Endothelial cell of umbilical vein (primary cell): ENCODE measurements around the gene HACE1. TPM values are rescaled to one million over a fixed set of nuclear protein-coding genes. Genes with fewer than 3 reads are reported as not detected.
"Not testable (repeated sequence)": the region's sequence is repeated elsewhere in the genome, so short reads cannot be mapped to it uniquely, and the experiment has no call there.

Source experiments
- BruUV-seq: library from RNA; stranded (reverse); fragments of 400-500 nt; replicated peaks from 2 replicates; lab custom pipeline; 2021; lab: Mats Ljungman, UMichigan
- CTCF ChIA-PET: fragments of 300-600, 350-600 bp; sonication (Branson Sonifier 250); formaldehyde crosslinking; loops from one replicate; lab custom pipeline; 2021; ENCODE audit warnings: antibody characterized with exemption, inconsistent platforms; lab: Charles Lee
- POLR2A ChIA-PET: fragments of 300-600, 350-600 bp; sonication (Branson Sonifier 250); formaldehyde crosslinking; loops from one replicate; lab custom pipeline; 2021; ENCODE audit warnings: antibody characterized with exemption, inconsistent platforms; lab: Charles Lee
- DNase-seq: peaks from one replicate; pipeline ENCODE4 v3.0.0-alpha.2; 2011; ENCODE audit warnings: low read depth, low spot score
- FAIRE-seq: peaks from 2 replicates; lab custom pipeline; 2011; peaks lifted over from hg19 to GRCh38; lab: Jason Lieb, UNC
- H2AFZ ChIP-seq: 2 replicates; pipeline ENCODE4 v1.6.0; 2012; ENCODE audit warnings: low read depth, low read length, control low read depth, inconsistent platforms
- H3K27ac ChIP-seq: 2 replicates; pipeline ENCODE4 v1.5.1; 2011; ENCODE audit warnings: low read depth, mild to moderate bottlenecking, control low read depth, low read length, moderate library complexity; ENCODE audit not compliant: insufficient read depth
- H3K27me3 ChIP-seq, 2 experiments: 2 replicates each; pipeline versions ENCODE4 v1.6.0 to v1.6.1; 2011; ENCODE audit warnings: low read length in 2 of 2, mixed read lengths in 1 of 2; ENCODE audit not compliant: control insufficient read depth in 2 of 2, insufficient read depth in 2 of 2
- H3K36me3 ChIP-seq, 2 experiments: 2 replicates in 1 of 2; 3 replicates in 1 of 2; pipeline ENCODE4 v1.5.1; 2011; ENCODE audit warnings: low read length in 2 of 2, mild to moderate bottlenecking in 1 of 2, moderate library complexity in 1 of 2; ENCODE audit not compliant: control insufficient read depth in 2 of 2, insufficient read depth in 2 of 2; ENCODE audit errors: extremely low read depth in 1 of 2
- H3K4me1 ChIP-seq: 3 replicates; pipeline ENCODE4 v1.5.1; 2011; ENCODE audit warnings: mild to moderate bottlenecking, low read length; ENCODE audit not compliant: control insufficient read depth, insufficient read depth; ENCODE audit errors: extremely low read depth
- H3K4me2 ChIP-seq: 2 replicates; pipeline ENCODE4 v1.6.1; 2011; ENCODE audit warnings: low read length, control low read depth, mixed read lengths; ENCODE audit not compliant: insufficient read depth
- H3K4me3 ChIP-seq, 3 experiments: fragments of 200-600 bp in 1 of 3; sonication (generic), shearing (Covaris generic) in 1 of 3; replicated peaks in 1 of 3; 2 replicates each; pipeline ENCODE4 v1.5.1; 2011 to 2016; ENCODE audit warnings: control low read depth in 3 of 3, low read length in 3 of 3, mild to moderate bottlenecking in 2 of 3, inconsistent platforms in 1 of 3, low read depth in 1 of 3, moderate library complexity in 1 of 3; ENCODE audit not compliant: insufficient read depth in 1 of 3
- H3K79me2 ChIP-seq: 2 replicates; pipeline ENCODE4 v1.6.0; 2012; ENCODE audit warnings: low read length, inconsistent platforms; ENCODE audit not compliant: control insufficient read depth, insufficient read depth
- H3K9ac ChIP-seq: replicated peaks from 2 replicates; pipeline ENCODE3; 2011; ENCODE audit warnings: low read length, control low read depth; ENCODE audit not compliant: insufficient read depth; ENCODE audit errors: extremely low read depth
- H3K9me1 ChIP-seq: replicated peaks from 3 replicates; pipeline ENCODE4 v1.6.0; 2011; ENCODE audit warnings: mild to moderate bottlenecking, low read length; ENCODE audit not compliant: control insufficient read depth, insufficient read depth; ENCODE audit errors: extremely low read depth
- H3K9me3 ChIP-seq: replicated peaks from 2 replicates; pipeline ENCODE4 v1.5.1; 2012; ENCODE audit warnings: low read length, inconsistent platforms; ENCODE audit not compliant: control insufficient read depth, insufficient read depth
- H4K20me1 ChIP-seq: replicated peaks from 2 replicates; pipeline ENCODE3; 2011; ENCODE audit warnings: mild to moderate bottlenecking, low read length; ENCODE audit not compliant: control insufficient read depth, insufficient read depth; ENCODE audit errors: extremely low read depth
- CTCF ChIP-seq, 2 donors: IDR thresholded peaks; 1 replicate in 1 of 2; 2 replicates in 1 of 2; pipeline ENCODE4 v1.5.1; 2011; ENCODE audit warnings: low read length in 2 of 2, mild to moderate bottlenecking in 2 of 2, moderate library complexity in 2 of 2, control low read depth in 1 of 2, inconsistent platforms in 1 of 2, low read depth in 1 of 2; ENCODE audit not compliant: insufficient read depth in 1 of 2; ENCODE audit errors: extremely low read depth in 1 of 2
- EZH2 ChIP-seq: IDR thresholded peaks from 2 replicates; pipeline ENCODE4 v1.6.1; 2012; ENCODE audit warnings: borderline replicate concordance, low read depth, mild to moderate bottlenecking, moderate library complexity, low read length, inconsistent platforms; ENCODE audit not compliant: severe bottlenecking
- FOS ChIP-seq: IDR thresholded peaks from 2 replicates; pipeline ENCODE4 v1.6.1; 2011; ENCODE audit warnings: mild to moderate bottlenecking, low read length, moderate library complexity, borderline replicate concordance; ENCODE audit not compliant: insufficient read depth
- GATA2 ChIP-seq: IDR thresholded peaks from 2 replicates; pipeline ENCODE4 v1.7.0; 2011; ENCODE audit warnings: low read depth, mild to moderate bottlenecking, moderate library complexity, mixed read lengths, low read length; ENCODE audit not compliant: insufficient read length, insufficient read depth
- JUN ChIP-seq: IDR thresholded peaks from 2 replicates; pipeline ENCODE4 v1.6.1; 2011; ENCODE audit warnings: borderline replicate concordance, low read depth; ENCODE audit not compliant: insufficient read length, insufficient read depth
- MAX ChIP-seq: IDR thresholded peaks from 2 replicates; pipeline ENCODE4 v1.6.1; 2011; ENCODE audit not compliant: insufficient read depth, insufficient read length
- MYC ChIP-seq: IDR thresholded peaks from one replicate; pipeline ENCODE4 v1.6.1; 2011; ENCODE audit warnings: mild to moderate bottlenecking, low read depth, low read length
- POLR2A ChIP-seq: IDR thresholded peaks from 2 replicates; pipeline ENCODE4 v1.6.1; 2012; ENCODE audit warnings: low read depth, mild to moderate bottlenecking, control low read depth, low read length
- POLR2AphosphoS5 ChIP-seq: IDR thresholded peaks from 2 replicates; pipeline ENCODE4 v1.6.1; 2012; ENCODE audit warnings: low read depth, mild to moderate bottlenecking, control low read depth, low read length, moderate library complexity; ENCODE audit not compliant: insufficient read depth
- dilution Hi-C: fragments of 300-500 bp; cut with MboI; formaldehyde crosslinking; loops from one replicate; pipeline ENCODE4 v1.15.0; 2019; ENCODE audit warnings: low sequenced_read_pairs; ENCODE audit not compliant: extremely low pct_ligation_motif_present
- intact Hi-C: fragments of 100-400 bp; cut with micrococcal nuclease; formaldehyde crosslinking; loops from one replicate; pipeline ENCODE4 v1.10.0; 2022
- polyA plus RNA-seq, 4 experiments: library from polyadenylated mRNA; depleted of rRNA in 3 of 4; stranded (reverse) in 3 of 4; unstranded in 1 of 4; fragments of >200 nt; gene quantifications; 2 replicates each; pipeline versions ENCODE4 v1.2.1 to v1.2.3, GENCODE V29; 2011 to 2012; ENCODE audit warnings: missing spikeins in 1 of 4
- total RNA-seq: library from RNA; stranded (reverse); gene quantifications from 2 replicates; pipeline ENCODE4 v1.2.3, GENCODE V29; 2021

Gene HACE1
- total and polyA plus RNA-seq, 2 donors (not counting 3 experiments of a cell fraction or from before 2014, with no cell fraction given), result 4.9 to 14.8 TPM

GRCh38 chr6:104809116-104809515, 50.6 kb downstream of the HACE1 start:
- H4K20me1 ChIP-seq, result no peaks in the 10 kb centered on the region

GRCh38 chr6:104805335-104805734, 54.4 kb downstream of the HACE1 start:
- H3K4me3 ChIP-seq, H3K79me2 ChIP-seq, H3K4me2 ChIP-seq, POLR2A ChIA-PET, H3K27me3 ChIP-seq, H2AFZ ChIP-seq, dilution Hi-C loops, H3K4me1 ChIP-seq, intact Hi-C loops, FAIRE-seq, H3K36me3 ChIP-seq, H3K9me1 ChIP-seq, H4K20me1 ChIP-seq, H3K27ac ChIP-seq, H3K9me3 ChIP-seq, H3K9ac ChIP-seq, BruUV-seq, DNase-seq: not testable (repeated sequence)
- CTCF ChIA-PET, result interaction anchor here (1.4 kb wide), 1 partner anchor 16 kb away, joined by 4 read pairs; no protein-coding TSS in a partner anchor

More at GRCh38 chr6:104809116-104809515, 50.6 kb downstream of the HACE1 start:
- Histone ChIP-seq H3K9ac (no peak overlapping the region), H3K4me1 (peaks cover 9% of the 10 kb centered on the region), H3K9me3 (no peaks in the 10 kb centered on the region), H3K27me3 (no peaks in the 10 kb centered on the region), H3K4me2 (peak overlapping the region; percentile 65), H2AFZ (no peak overlapping the region), H3K27ac (no peak overlapping the region), H3K9me1 (no peaks in the 10 kb centered on the region), H3K4me3 (no peak overlapping the region), H3K36me3 (no peaks in the 10 kb centered on the region), H3K79me2 (no peaks in the 10 kb centered on the region)
- FAIRE-seq (peak; percentile 24), DNase-seq (peak; percentile 57)
- POLR2A ChIA-PET, result no interaction called here
- CTCF ChIA-PET, result interaction anchor here (1.4 to 4.2 kb wide), 2 partner anchors 13 to 19 kb away, joined by 6 to 22 read pairs; no protein-coding TSS in a partner anchor
- BruUV-seq, result no TSS peak
- TF ChIP-seq POLR2AphosphoS5 (no peak), GATA2 (no peak), MAX (no peak), MYC (no peak), POLR2A (no peak), CTCF (IDR thresholded peaks at IDR 0.05; ENCODE audit: extremely low read depth in 1 of 2, insufficient read depth in 1 of 2, low read depth in 1 of 2, low read length in 2 of 2) (no peak), FOS (no peak), EZH2 (no peak), JUN (no peak)
- intact Hi-C loops, result no loop called here
- dilution Hi-C loops, result no loop called here
